ENCODE measurements around the gene TMOD1.

DNA sequence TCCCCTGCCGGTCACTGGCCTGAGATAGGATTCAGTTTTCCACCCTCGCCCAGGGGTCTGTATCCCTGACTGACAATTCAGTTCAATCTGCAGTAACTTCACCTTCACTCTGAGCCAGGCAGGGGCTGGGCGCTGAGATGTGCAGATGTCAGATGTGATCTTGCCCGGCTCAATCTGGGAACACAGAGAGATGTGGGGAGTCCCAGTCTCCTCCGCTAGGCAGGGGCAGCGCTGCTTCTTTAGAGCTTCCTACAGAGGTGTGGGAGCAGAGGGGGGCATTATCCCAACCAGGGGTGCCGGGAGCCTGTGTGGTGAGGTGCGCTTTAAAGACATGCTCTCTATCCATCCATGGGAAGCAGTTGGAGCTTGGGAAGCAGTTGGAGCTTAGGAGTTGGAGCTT, 14.6 kb downstream of the TMOD1 start:
- TF ChIP-seq EZH2phosphoT487 (IDR thresholded peaks at IDR 0.05; ENCODE audit: insufficient read depth, low read depth) (no peak), EZH2 (IDR thresholded peaks at IDR 0.05; ENCODE audit: insufficient read depth, poor library complexity, severe bottlenecking) (no peak)
